SK-N-SH (cell line): ENCODE results near the gene SETD9. TPM values are rescaled to one million over a fixed set of nuclear protein-coding genes. Genes with fewer than 3 reads are reported as not detected.

Experiments
- CTCF ChIA-PET: fragments of 300-600, 350-600 bp; formaldehyde crosslinking; extraction: SDS; loops from one replicate; lab custom pipeline; 2021; lab: Yijun Ruan, JAX
- POLR2A ChIA-PET: fragments of 350-600 bp; sonication (Branson Sonifier 250); formaldehyde crosslinking; extraction: SDS; loops from one replicate; lab custom pipeline; 2020; ENCODE audit warnings: antibody characterized with exemption, inconsistent platforms; lab: Yijun Ruan, JAX
- DNase-seq: peaks from one replicate; pipeline ENCODE4 v3.0.0; 2012
- H2AFZ ChIP-seq: fragments of 200-600 bp; sonication (generic); 2 replicates; pipeline ENCODE4 v1.8.1; 2016; ENCODE audit warnings: antibody characterized with exemption, mild to moderate bottlenecking, low read depth
- H3F3A ChIP-seq: fragments of 200-600 bp; sonication (generic); replicated peaks from 2 replicates; pipeline ENCODE3; 2016; ENCODE audit warnings: antibody characterized with exemption, mild to moderate bottlenecking; ENCODE audit not compliant: insufficient read depth
- H3K27ac ChIP-seq, 2 experiments: fragments of 200-500 bp in 1 of 2; fragments of 200-600 bp in 1 of 2; sonication (Bioruptor generic) in 1 of 2; sonication (generic), shearing (Covaris generic) in 1 of 2; 2 replicates each; pipeline versions ENCODE4 v1.5.1 to v1.6.1; 2014 to 2016; ENCODE audit warnings: low read depth in 2 of 2, inconsistent platforms in 1 of 2, low read length in 1 of 2, mild to moderate bottlenecking in 1 of 2, mixed read lengths in 1 of 2
- H3K27me3 ChIP-seq: fragments of 200-600 bp; sonication (generic), shearing (Covaris generic); 2 replicates; pipeline ENCODE4 v1.6.1; 2016; ENCODE audit warnings: mixed run types; ENCODE audit not compliant: insufficient read depth
- H3K36me3 ChIP-seq, 2 experiments: fragments of 200-500 bp in 1 of 2; fragments of 200-600 bp in 1 of 2; sonication (Bioruptor generic) in 1 of 2; sonication (generic) in 1 of 2; replicated peaks in 1 of 2; 2 replicates each; pipeline versions ENCODE3 to v1.5.1; 2014 to 2016; ENCODE audit warnings: low read length in 1 of 2, mild to moderate bottlenecking in 1 of 2; ENCODE audit not compliant: insufficient read depth in 2 of 2, control insufficient read depth in 1 of 2
- H3K4me1 ChIP-seq, 2 experiments: fragments of 200-500 bp in 1 of 2; fragments of 200-600 bp in 1 of 2; sonication (Bioruptor generic) in 1 of 2; sonication (generic), shearing (Covaris generic) in 1 of 2; 2 replicates each; pipeline versions ENCODE4 v1.5.1 to v1.6.1; 2014 to 2016; ENCODE audit warnings: low read depth in 1 of 2, low read length in 1 of 2, mixed run types in 1 of 2; ENCODE audit not compliant: insufficient read depth in 2 of 2, control insufficient read depth in 1 of 2
- H3K4me2 ChIP-seq: fragments of 200-600 bp; sonication (generic), shearing (Covaris generic); 2 replicates; pipeline ENCODE4 v1.6.1; 2017; ENCODE audit warnings: mixed run types
- H3K4me3 ChIP-seq, 2 experiments: fragments of 200-500 bp in 1 of 2; fragments of 200-600 bp in 1 of 2; sonication (Bioruptor generic) in 1 of 2; sonication (generic), shearing (Covaris generic) in 1 of 2; 2 replicates each; pipeline versions ENCODE4 v1.5.1 to v1.8.1; 2014 to 2016; ENCODE audit warnings: low read depth in 2 of 2, inconsistent platforms in 1 of 2, low read length in 1 of 2, mild to moderate bottlenecking in 1 of 2, mixed read lengths in 1 of 2, moderate library complexity in 1 of 2
- H3K79me2 ChIP-seq: fragments of 200-600 bp; sonication (generic); 2 replicates; pipeline ENCODE4 v1.8.1; 2017; ENCODE audit warnings: mild to moderate bottlenecking; ENCODE audit not compliant: insufficient read depth
- H3K9ac ChIP-seq: fragments of 200-600 bp; sonication (generic); 2 replicates; pipeline ENCODE4 v1.6.1; 2017; ENCODE audit warnings: mixed run types
- H3K9me2 ChIP-seq: fragments of 200-600 bp; sonication (generic); 2 replicates; pipeline ENCODE4 v1.6.1; 2017; ENCODE audit warnings: mixed run types
- H3K9me3 ChIP-seq: fragments of 200-600 bp; sonication (generic); 2 replicates; pipeline ENCODE4 v1.6.1; 2017; ENCODE audit warnings: mixed run types, mild to moderate bottlenecking, moderate library complexity
- H4K20me1 ChIP-seq: fragments of 200-600 bp; sonication (generic); 2 replicates; pipeline ENCODE4 v1.6.1; 2017; ENCODE audit warnings: mild to moderate bottlenecking, mixed run types; ENCODE audit not compliant: insufficient read depth
- EP300 ChIP-seq, 2 experiments: IDR thresholded peaks; 2 replicates each; pipeline versions ENCODE4 v1.4.0 to v1.6.1; 2012; ENCODE audit warnings: borderline replicate concordance in 1 of 2, low read depth in 1 of 2, low read length in 1 of 2
- EZH2phosphoT487 ChIP-seq: fragments of 200-600 bp; sonication (generic); IDR thresholded peaks from 2 replicates; pipeline ENCODE4 v1.6.1; 2017; ENCODE audit warnings: low read depth, mixed run types, mild to moderate bottlenecking, antibody characterized with exemption, moderate library complexity, borderline replicate concordance
- FOXM1 ChIP-seq: IDR thresholded peaks from 2 replicates; pipeline ENCODE4 v1.4.0; 2012; ENCODE audit warnings: low read depth, mild to moderate bottlenecking
- GABPA ChIP-seq: IDR thresholded peaks from 2 replicates; pipeline ENCODE4 v1.4.0; 2012; ENCODE audit warnings: low read depth, mild to moderate bottlenecking
- MEF2A ChIP-seq: IDR thresholded peaks from 2 replicates; pipeline ENCODE4 v1.4.0; 2012; ENCODE audit warnings: low read depth, borderline replicate concordance
- MXI1 ChIP-seq: IDR thresholded peaks from 2 replicates; pipeline ENCODE4 v1.6.1; 2012; ENCODE audit warnings: mild to moderate bottlenecking, low read depth, low read length, improper control_type of control experiment
- NFIC ChIP-seq: IDR thresholded peaks from 2 replicates; pipeline ENCODE4 v1.4.0; 2012; ENCODE audit warnings: borderline replicate concordance
- RFX5 ChIP-seq: IDR thresholded peaks from 2 replicates; pipeline ENCODE4 v1.6.1; 2012; ENCODE audit warnings: mild to moderate bottlenecking, improper control_type of control experiment, low read length
- SIN3A ChIP-seq: IDR thresholded peaks from 2 replicates; pipeline ENCODE4 v1.6.1; 2012; ENCODE audit warnings: low read depth, mild to moderate bottlenecking, low read length, moderate library complexity, borderline replicate concordance
- TAF1 ChIP-seq: IDR thresholded peaks from 2 replicates; pipeline ENCODE4 v1.6.1; 2012; ENCODE audit warnings: low read depth, mild to moderate bottlenecking, low read length, moderate library complexity, borderline replicate concordance
- TCF12 ChIP-seq: IDR thresholded peaks from 2 replicates; pipeline ENCODE4 v1.4.0; 2012
- YY1 ChIP-seq: IDR thresholded peaks from 2 replicates; pipeline ENCODE4 v1.4.0; 2012; ENCODE audit warnings: low read depth, mild to moderate bottlenecking
- WGBS: methylation state at CpG from one replicate; pipeline ENCODE4 v1.1.6; 2017; ENCODE audit warnings: low lambda C conversion rate; 5-methylcytosine and 5-hydroxymethylcytosine counted together
- polyA plus RNA-seq, 3 experiments: library from polyadenylated mRNA; depleted of rRNA; stranded (reverse); fragments of >200 nt; gene quantifications; 2 replicates each; pipeline ENCODE4 v1.2.3, GENCODE V29; 2012
- TF ChIP-seq, protein P1 (sequence below): fragments of 150-350 bp; IDR thresholded peaks from 2 replicates; pipeline ENCODE4 v1.6.1; 2017; ENCODE audit warnings: antibody characterized with exemption, low read length, low read depth, borderline replicate concordance
- TF ChIP-seq, protein P2 (sequence below): fragments of 200-600 bp; sonication (generic); IDR thresholded peaks from 2 replicates; pipeline ENCODE4 v1.6.1; 2017; ENCODE audit warnings: antibody characterized with exemption, mild to moderate bottlenecking, moderate library complexity

Gene SETD9
- polyA plus RNA-seq, 1 of the 3 experiments (the other 2 are of a cell fraction), result 12.2 TPM

DNA sequence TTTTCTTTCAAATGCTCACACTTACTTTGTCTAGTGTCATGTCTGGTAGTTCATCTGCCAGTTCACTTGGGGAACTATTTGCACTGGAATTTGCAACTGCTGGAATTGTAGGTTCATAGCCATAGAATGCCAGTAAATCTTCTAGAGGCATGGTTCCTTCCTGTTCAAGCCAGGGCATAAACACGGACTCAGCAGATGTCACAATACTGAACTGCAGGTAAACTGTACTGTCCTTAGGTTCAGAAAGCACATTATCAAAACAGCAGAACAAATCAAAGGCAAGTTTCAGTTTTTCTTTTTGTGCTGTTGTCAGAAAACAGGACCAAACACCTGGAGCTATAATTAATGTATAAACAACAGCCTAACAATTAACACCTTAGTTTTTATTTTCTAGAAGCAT lies 29.5 kb downstream of the SETD9 start:
- no peaks in the 10 kb centered on the region; a peak in 1 of 4 replicates for H3K4me1 ChIP-seq
- peaks cover 79 to 82% of the 10 kb centered on the region in 2 experiments for H3K36me3 ChIP-seq
- 78% methylated on average over 1 of the region's 1 CpG for WGBS
- no peak for TF ChIP-seq EZH2phosphoT487
- TF ChIP-seq MXI1, result no peak
- no peaks in the 10 kb centered on the region for H3K79me2 ChIP-seq
- H3K27me3 ChIP-seq, result no peaks in the 10 kb centered on the region
- no peak overlapping the region for H3K27ac ChIP-seq
- no peak overlapping the region for H3K9ac ChIP-seq
- H3K9me2 ChIP-seq, result no peaks in the 10 kb centered on the region
- no peak overlapping the region for H3K4me3 ChIP-seq
- H3K9me3 ChIP-seq, result no peaks in the 10 kb centered on the region
- no peak overlapping the region for H2AFZ ChIP-seq
- DNase-seq, result no peak
- POLR2A ChIA-PET, result interaction anchor here (0.8 kb wide), 1 partner anchor 24 kb away, joined by 3 read pairs; no protein-coding TSS in a partner anchor
- no peak overlapping the region for H3K4me2 ChIP-seq
- H4K20me1 ChIP-seq, result peaks cover 10% of the 10 kb centered on the region
- peaks cover 4% of the 10 kb centered on the region for H3F3A ChIP-seq
- CTCF ChIA-PET, result no interaction called here

DNA sequence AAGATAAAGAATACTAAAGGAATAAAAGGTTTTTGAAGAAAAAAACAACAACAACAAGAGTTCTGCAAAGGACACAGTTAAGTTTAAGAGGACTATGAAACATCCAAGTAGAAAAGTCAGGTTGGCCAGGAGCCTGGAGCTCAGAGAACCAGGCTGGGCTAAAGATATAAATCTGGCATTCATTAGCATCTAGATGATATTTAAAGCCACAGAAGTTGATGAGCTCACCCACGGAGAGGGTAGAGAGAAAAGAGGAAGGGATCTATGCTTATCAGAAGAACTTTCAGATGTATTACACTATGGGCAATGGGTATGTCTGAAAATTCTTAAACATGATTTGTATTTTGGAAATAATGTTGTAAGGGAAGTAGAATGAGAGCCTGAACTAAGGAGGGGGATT lies 32.6 kb downstream of the SETD9 start:
- Histone ChIP-seq H3K9ac (no peak overlapping the region), H3K4me2 (0 out of 2 replicates have a peak overlapping the region, but pooled peaks have one; percentile 11), H3K4me3 (no peak overlapping the region), H3K4me1 (no peaks in the 10 kb centered on the region; a peak in 1 of 4 replicates), H3K36me3 (peaks cover 70 to 79% of the 10 kb centered on the region in 2 experiments), H3K9me2 (no peaks in the 10 kb centered on the region), H3K27me3 (no peaks in the 10 kb centered on the region), H3K9me3 (no peaks in the 10 kb centered on the region), H4K20me1 (peaks cover 10% of the 10 kb centered on the region), H3F3A (no peaks in the 10 kb centered on the region), H3K27ac (peak overlapping the region; percentile 12 to 43; a peak in 2 of 4 replicates)
- 24% methylated on average over 1 of the region's 1 CpG for WGBS
- POLR2A ChIA-PET, result no interaction called here
- CTCF ChIA-PET, result interaction anchor here (1.2 kb wide), 1 partner anchor 14 kb away, joined by 3 read pairs; no protein-coding TSS in a partner anchor
- TF ChIP-seq YY1 (no peak), TCF12 (peak; percentile 66)
- TF ChIP-seq, all 33 proteins: peak for 1
- Histone ChIP-seq H3K79me2 (0 out of 2 replicates have a peak, but pooled peaks cover 11% of the 10 kb centered on the region), H2AFZ (no peak overlapping the region)
- DNase-seq, result peak; percentile 12

DNA sequence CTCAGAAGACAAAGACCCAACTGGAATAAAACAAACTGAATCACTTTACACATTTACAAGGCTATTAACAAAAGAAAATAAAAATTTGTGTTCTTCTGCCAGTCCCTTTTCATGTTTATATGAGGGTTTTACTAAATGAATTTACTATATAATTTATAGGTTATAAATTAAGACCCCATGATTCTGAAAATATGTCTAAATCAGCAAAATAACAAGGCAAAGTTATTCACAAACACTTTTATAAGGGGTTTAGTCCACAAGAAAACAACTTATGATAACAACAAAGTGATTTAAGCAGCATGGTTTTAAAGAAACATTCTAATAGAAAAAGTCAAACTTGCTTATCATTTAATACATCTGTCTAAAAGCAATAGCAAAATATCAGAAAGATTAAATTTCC lies 37.7 kb downstream of the SETD9 start:
- POLR2A ChIA-PET, result no interaction called here

More for the DNA sequence above, 37.7 kb downstream of the SETD9 start:
- Histone ChIP-seq H3K9ac (no peak overlapping the region), H3F3A (peaks cover 4% of the 10 kb centered on the region), H3K4me1 (peaks cover 7 to 8% of the 10 kb centered on the region in 2 experiments; a peak in 2 of 4 replicates), H3K4me2 (no peak overlapping the region), H3K9me2 (no peaks in the 10 kb centered on the region), H3K79me2 (peaks cover 55% of the 10 kb centered on the region), H3K27ac (no peak overlapping the region), H3K36me3 (peaks cover 44 to 52% of the 10 kb centered on the region in 2 experiments), H3K27me3 (no peaks in the 10 kb centered on the region), H4K20me1 (peaks cover 20% of the 10 kb centered on the region), H2AFZ (no peak overlapping the region), H3K4me3 (no peak overlapping the region), H3K9me3 (no peaks in the 10 kb centered on the region)
- CTCF ChIA-PET, result no interaction called here
- TF ChIP-seq RFX5, result no peak
- TF ChIP-seq MEF2A, result no peak
- TF ChIP-seq, protein P1, sequence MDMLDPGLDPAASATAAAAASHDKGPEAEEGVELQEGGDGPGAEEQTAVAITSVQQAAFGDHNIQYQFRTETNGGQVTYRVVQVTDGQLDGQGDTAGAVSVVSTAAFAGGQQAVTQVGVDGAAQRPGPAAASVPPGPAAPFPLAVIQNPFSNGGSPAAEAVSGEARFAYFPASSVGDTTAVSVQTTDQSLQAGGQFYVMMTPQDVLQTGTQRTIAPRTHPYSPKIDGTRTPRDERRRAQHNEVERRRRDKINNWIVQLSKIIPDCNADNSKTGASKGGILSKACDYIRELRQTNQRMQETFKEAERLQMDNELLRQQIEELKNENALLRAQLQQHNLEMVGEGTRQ, result no peak
- TF ChIP-seq TAF1, result no peak
- no peak for TF ChIP-seq EP300 (IDR thresholded peaks at IDR 0.05; ENCODE audit: borderline replicate concordance in 1 of 2, low read depth in 1 of 2, low read length in 1 of 2)
- no peak for TF ChIP-seq SIN3A
- no peak for TF ChIP-seq NFIC
- TF ChIP-seq FOXM1, result no peak
- TF ChIP-seq EZH2phosphoT487, result no peak
- no peak for TF ChIP-seq GABPA
- no peak for TF ChIP-seq MXI1
- TF ChIP-seq, protein P2, sequence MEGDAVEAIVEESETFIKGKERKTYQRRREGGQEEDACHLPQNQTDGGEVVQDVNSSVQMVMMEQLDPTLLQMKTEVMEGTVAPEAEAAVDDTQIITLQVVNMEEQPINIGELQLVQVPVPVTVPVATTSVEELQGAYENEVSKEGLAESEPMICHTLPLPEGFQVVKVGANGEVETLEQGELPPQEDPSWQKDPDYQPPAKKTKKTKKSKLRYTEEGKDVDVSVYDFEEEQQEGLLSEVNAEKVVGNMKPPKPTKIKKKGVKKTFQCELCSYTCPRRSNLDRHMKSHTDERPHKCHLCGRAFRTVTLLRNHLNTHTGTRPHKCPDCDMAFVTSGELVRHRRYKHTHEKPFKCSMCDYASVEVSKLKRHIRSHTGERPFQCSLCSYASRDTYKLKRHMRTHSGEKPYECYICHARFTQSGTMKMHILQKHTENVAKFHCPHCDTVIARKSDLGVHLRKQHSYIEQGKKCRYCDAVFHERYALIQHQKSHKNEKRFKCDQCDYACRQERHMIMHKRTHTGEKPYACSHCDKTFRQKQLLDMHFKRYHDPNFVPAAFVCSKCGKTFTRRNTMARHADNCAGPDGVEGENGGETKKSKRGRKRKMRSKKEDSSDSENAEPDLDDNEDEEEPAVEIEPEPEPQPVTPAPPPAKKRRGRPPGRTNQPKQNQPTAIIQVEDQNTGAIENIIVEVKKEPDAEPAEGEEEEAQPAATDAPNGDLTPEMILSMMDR, result no peak
- no peak for TF ChIP-seq YY1
- DNase-seq, result no peak
